NCI-H2081 treated with DMSO at 0.1 percent for 48 hours (cell line): ENCODE measurements around the gene CTTNBP2.

ENCODE experiments used
- DNase-seq: peaks from one replicate; lab custom pipeline; 2025; lab: John Stamatoyannopoulos, UW

Gene CTTNBP2

DNA sequence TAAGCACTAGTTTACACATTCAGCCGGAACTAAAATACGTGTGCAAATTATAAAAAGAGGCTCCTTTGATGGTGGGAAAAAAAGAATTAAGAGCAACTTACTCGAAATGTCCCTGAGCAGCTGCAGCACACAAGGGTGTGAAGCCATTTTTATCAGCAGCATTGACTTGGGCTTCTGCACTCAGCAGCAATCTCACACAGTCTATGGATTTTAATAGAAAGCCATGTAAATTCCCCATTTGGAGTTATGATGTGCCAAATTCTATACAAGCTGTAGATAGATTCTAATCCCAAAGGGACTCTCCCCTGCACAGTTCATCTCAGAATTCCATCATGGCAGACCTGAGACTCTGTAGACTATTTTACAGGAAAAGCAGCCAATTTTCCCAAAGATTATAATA is 90.5 kb downstream of the CTTNBP2 start:
- no peak for DNase-seq

DNA sequence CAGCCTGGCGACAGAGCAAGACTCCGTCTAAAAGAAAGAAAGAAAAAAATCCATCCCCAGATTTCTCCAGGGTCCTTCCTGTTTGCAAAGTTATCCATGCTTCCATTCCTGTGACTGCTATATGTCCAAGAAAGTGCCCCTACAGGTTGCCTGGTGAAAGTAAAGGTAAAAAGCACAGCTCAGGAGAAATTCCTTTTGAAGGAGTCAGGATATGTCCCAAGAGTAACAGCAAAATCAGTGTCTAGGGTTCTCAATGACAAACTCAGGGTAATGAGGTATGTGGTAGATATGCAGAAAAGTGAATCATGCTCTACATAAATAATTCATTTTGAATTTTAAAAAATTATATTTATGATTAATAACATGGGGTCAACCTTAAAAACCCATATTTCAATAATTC is 91.5 kb downstream of the CTTNBP2 start:
- DNase-seq = no peak

- no peak for DNase-seq
These were observed 92.4 kb downstream of the CTTNBP2 start for GRCh38 chr7:117780832-117781231.

DNA sequence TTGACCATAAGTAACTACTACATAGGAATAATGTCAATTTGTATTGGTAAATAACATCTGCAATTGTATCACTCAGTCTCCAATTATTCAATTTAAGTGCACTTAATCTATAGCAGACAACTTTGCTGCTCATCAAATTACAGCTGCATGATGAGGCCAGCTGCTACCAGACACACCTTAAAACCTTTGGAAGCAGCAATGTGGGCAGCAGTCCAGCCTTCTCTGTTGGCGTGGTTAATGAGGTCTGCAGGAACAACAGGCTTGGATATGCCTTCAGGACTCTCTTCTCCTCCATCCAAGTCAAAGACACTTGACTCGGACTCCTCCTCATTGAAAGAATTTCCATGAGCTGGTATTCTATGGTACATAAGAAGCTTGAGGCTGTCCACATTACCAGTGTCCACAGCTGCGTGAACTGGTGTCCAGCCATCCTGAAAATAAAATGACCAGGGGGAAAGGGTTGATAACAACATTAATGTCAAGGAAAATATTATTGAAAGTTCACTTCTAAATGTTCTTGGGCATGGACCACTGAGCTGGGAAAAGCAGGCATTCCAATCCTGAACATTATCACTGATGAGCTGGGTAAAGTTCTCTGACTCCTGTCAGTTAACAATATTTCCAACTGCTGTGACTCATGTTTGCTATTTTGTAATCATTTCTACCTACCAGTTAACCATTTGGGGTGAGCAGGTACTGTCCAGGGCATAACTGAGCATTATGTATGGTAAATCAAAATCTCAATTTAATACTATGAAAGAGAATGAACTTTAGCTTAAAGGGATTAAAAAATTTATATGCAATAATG is 95.7 kb downstream of the CTTNBP2 start:
- no peak for DNase-seq

- DNase-seq = no peak
These were observed 97.0 kb downstream of the CTTNBP2 start for GRCh38 chr7:117776224-117776623.

GRCh38 chr7:117775801-117776200 is 97.4 kb downstream of the CTTNBP2 start:
- no peak for DNase-seq

- DNase-seq = no peak
These were observed 98.3 kb downstream of the CTTNBP2 start for GRCh38 chr7:117774943-117775342.

- DNase-seq = no peak
These were observed 100.8 kb downstream of the CTTNBP2 start for GRCh38 chr7:117772421-117772820.

- no peak for DNase-seq
These were observed 101.5 kb downstream of the CTTNBP2 start for GRCh38 chr7:117771756-117772155.

DNA sequence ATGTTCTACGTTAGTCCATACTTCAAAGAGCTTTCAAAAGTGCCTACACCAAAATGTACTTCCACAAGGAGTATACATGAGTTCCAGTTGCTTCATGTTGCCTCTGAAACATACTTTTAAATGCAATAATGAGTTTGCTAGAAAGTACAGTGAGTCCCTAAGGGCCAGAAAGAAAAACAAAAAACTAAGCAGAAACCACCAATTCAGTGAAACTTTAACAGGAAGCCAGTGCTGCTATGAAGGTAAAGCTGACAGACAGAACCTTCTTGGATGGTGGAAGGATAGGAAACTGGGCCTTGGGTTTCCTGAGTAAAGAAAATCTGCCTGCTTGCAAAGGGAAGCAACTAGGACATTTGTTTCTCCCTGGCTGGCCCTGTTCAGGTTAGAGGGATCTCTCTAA is 104.2 kb downstream of the CTTNBP2 start:
- DNase-seq = no peak

DNA sequence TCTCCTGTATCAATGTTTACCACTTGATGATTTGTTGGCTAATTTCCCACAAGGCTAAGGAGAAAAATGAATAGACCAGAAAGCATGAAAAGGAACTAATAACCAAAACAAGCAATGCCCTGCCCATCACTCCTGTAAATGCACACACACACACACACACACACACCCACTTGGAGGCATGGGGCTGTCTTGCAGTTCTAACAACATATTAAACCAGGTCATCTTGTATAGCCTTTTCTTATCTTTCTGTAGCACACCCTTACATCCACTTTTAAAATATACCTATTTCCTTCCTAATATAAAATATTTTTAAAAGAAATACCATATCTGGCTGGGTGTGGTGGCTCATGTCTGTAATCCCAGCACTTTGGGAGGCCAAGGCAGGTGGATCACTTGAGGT is 105.3 kb downstream of the CTTNBP2 start:
- no peak for DNase-seq

DNA sequence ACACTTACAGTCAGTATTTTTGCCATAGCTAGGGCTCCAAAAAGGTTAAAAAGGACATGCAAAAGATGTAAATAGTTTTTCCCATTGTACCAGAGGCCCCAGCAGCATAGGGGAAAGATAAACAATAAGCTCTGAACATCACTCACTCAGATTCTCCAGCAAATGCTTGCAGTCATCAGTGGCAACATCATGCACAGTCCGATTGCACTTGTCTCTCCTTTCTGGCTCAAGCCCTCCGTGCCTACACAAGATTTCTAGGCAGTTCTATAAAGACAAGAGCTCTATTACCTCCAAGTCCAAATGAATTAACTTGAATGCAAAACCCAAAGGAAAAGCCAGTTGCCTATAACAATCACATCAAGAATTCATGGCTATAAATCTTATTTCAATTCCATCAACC is 106.3 kb downstream of the CTTNBP2 start:
- DNase-seq = no peak

- no peak for DNase-seq
These were observed 109.2 kb downstream of the CTTNBP2 start for GRCh38 chr7:117764031-117764430.

GRCh38 chr7:117762055-117762454 is 111.2 kb downstream of the CTTNBP2 start:
- no peak for DNase-seq

GRCh38 chr7:117759950-117760640 is 113.1 kb downstream of the CTTNBP2 start:
- DNase-seq = no peak

- no peak for DNase-seq
These were observed 115.8 kb downstream of the CTTNBP2 start for GRCh38 chr7:117757440-117757839.

DNA sequence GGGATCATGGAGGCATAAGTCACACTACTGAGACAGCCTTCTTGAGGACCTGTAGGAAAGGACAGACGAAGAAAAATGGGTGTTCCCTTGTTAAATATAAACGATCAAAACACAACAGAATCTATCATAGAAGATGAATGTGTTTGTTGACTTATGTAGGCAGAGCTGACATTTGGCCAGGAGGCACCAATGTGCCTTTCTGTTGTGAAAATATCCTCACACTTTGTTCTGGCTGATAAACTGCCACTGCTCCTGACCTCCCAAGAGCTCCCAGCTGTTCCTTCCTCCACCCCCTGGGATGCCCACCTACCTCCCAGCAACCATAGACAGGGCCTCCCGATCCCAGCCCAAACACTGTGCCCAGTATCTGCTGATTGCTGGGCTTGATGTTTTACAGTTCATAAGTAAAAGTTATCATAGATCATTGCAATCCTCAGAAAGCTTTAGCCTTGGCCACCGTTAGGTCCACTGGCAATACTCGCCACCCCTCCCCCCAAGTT is 116.6 kb downstream of the CTTNBP2 start:
- DNase-seq = no peak

DNA sequence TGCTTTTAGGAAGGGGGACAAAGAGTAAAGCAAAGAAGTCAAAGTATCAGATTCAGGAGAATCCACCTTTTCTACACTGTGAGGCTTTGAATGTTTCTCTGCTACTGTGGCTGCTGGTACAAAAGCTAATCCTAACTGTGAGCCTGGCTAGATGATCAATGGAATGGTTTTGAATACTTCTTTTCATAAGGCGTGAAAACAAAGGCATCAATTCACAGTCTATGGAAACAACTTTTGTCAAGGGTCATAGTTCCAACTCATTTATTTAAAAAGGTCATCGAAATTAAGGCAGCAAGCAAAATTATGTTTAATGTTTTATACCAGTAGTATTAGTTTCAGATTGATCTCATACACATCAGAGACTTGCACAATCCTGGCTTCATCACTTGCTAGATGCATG is 118.1 kb downstream of the CTTNBP2 start:
- DNase-seq = no peak

DNA sequence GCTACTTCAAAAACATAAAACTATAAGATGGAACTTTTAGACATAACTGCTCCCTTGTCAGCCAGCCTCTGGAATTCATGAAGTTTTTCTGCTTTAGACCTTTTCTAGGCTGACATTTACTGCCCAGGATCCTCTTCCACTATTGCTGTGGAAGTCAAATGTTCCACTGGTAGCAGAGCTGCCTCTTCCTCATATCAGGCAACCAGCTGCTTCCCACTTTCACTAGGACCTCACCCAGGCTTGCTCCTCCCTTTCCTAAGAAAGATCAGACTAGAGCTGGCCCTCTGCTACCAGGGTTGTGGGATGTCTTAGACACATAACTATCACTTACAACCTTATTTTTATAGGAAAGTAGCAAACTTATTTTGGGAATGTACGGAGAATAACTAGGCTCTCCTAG is 121.5 kb downstream of the CTTNBP2 start:
- DNase-seq = no peak

DNA sequence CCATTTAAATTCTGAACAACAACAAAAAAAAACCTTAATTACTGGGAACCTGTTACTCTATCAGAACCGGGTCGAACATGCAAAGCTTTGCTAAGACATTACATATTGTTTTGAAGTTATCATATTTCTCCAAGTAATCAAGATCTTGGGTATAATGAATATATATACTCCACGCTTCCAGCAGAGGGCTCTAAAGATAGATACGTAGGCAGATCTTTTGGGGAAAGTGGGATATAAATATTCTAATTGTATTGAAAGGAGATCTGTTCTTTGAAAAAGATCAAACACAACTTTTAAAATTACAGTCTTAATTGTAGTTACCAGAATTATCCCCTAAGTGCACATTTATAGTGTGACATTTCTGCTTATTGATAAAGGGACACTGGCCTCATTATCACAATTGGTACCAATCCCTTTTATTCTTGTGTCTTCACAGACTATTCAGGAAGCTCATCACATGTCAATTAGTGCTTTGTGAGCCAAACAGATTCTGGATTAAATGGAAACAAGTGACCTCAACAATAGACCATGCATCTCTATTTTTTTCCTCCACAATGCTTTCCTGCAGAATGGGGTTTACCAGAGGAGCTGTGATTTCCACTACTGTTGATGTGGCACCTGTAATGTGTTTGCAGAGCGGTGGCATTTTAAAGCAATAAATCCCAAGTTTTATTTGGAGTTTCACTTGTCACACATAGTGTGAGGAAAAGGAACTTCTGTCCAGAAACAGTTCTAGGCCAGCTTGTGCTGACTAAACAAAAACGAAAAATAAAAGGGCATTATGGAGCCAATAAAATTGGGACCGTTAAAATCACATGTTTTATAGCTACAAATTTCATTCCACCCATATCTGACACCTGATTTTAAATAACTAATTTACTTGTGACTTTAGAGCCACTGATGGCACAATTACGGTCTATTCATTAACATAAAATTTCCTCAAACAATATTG is 122.4 kb downstream of the CTTNBP2 start:
- no peak for DNase-seq

DNA sequence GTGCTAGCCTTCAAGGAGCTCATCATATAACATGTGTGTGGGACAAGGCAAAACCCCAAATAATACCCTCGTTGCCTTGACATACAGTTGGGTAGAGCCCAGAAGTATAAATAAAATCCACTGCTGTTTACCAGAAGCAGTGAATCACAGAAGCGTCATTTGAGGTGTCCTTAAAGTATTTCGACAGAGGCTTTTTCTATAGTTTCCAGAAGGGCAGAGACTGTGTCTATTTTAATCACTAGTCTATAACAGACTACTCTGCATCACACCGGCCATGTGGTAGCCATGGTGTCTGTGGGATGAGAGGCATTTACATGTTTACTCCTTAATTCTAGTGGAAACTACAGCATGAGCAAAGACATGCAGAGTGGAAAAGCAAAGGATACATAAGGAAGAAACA is 131.3 kb downstream of the CTTNBP2 start:
- DNase-seq = no peak

GRCh38 chr7:117739085-117739484 is 134.2 kb downstream of the CTTNBP2 start:
- DNase-seq = no peak
